HFF-Myc (cell line): ENCODE results near the gene KIF1C.

Source experiments
- DNase-seq: peaks from one replicate; pipeline ENCODE4 v3.0.0-alpha.2; 2011; ENCODE audit warnings: low read depth; ENCODE audit errors: extremely low read depth
- H3K4me3 ChIP-seq: replicated peaks from 2 replicates; pipeline ENCODE4 v1.5.1; 2011; ENCODE audit warnings: low read depth, mild to moderate bottlenecking, control low read depth, low read length
- TF ChIP-seq, protein P1 (sequence below): IDR thresholded peaks from 2 replicates; pipeline ENCODE4 v1.5.1; 2012; ENCODE audit warnings: mild to moderate bottlenecking, low read depth, low read length, control low read depth; ENCODE audit errors: missing control alignments

KIF1C gene

GRCh38 chr17:5032865-5033264 lies 35.1 kb downstream of the KIF1C start:
- no peak for DNase-seq
- TF ChIP-seq, protein P1, sequence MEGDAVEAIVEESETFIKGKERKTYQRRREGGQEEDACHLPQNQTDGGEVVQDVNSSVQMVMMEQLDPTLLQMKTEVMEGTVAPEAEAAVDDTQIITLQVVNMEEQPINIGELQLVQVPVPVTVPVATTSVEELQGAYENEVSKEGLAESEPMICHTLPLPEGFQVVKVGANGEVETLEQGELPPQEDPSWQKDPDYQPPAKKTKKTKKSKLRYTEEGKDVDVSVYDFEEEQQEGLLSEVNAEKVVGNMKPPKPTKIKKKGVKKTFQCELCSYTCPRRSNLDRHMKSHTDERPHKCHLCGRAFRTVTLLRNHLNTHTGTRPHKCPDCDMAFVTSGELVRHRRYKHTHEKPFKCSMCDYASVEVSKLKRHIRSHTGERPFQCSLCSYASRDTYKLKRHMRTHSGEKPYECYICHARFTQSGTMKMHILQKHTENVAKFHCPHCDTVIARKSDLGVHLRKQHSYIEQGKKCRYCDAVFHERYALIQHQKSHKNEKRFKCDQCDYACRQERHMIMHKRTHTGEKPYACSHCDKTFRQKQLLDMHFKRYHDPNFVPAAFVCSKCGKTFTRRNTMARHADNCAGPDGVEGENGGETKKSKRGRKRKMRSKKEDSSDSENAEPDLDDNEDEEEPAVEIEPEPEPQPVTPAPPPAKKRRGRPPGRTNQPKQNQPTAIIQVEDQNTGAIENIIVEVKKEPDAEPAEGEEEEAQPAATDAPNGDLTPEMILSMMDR = no peak
- H3K4me3 ChIP-seq = no peak overlapping the region

GRCh38 chr17:5033352-5034015 lies 35.7 kb downstream of the KIF1C start:
- TF ChIP-seq, protein P1 = no peak
- H3K4me3 ChIP-seq = no peak overlapping the region
- no peak for DNase-seq

GRCh38 chr17:5034063-5034462 lies 36.3 kb downstream of the KIF1C start:
- TF ChIP-seq, protein P1 = no peak
- DNase-seq = no peak
- H3K4me3 ChIP-seq = no peak overlapping the region

DNA sequence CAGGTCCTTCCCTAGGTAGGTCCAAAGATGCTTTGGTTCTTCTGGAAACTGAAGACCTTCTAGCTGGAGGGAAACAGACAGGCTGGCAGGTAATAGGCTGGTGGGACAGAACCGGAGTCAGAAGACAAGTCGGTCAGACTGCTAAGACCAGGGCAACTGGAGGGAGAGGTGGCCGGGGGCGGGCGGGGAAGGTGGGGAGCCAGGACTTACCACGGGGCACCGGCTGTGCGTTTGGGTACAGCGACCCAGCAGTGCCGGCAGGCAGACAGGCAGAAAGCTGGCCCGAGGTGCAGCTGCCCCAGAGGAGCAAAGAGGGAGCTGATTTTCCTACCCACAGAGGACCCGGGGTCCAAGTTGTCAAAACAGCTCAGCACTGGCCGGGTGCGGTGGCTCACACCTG lies 36.9 kb downstream of the KIF1C start:
- H3K4me3 ChIP-seq = no peak overlapping the region
- no peak for DNase-seq
- TF ChIP-seq, protein P1 = no peak

DNA sequence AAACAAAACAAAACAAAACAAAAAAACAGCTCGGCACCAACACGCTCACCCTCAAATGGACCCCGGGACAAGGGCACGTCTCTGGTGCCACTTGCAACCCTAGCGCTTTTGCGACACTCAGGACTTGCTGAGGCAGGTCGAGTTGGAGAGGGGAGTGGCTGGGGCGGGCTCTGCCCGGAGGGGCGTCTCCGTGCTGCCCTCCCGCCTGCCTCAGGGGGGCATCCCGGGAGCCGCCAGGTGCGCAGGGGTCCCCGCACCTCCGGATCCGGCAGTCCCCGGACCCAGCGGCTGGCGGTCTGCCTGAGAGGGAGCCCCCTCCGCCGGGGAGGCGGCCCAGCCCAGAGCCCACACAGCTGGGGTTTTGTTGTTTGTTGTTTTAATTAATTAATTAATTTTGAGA lies 37.6 kb downstream of the KIF1C start, which contains the start of gene SLC52A1:
Gene SLC52A1 (minus strand): TSS at position 112 of the 400 bp plus-strand sequence. CDS start 820 bp downstream, outside the sequence.
- H3K4me3 ChIP-seq = peak within 1 kb of the TSS; percentile 19; the same call in 1 of the 2 replicates
- DNase-seq = no peak
- TF ChIP-seq, protein P1 = no peak

- TF ChIP-seq, protein P1 = no peak
- no peak for DNase-seq
- no peak overlapping the region for H3K4me3 ChIP-seq
Measured at GRCh38 chr17:5042157-5043022, 44.6 kb downstream of the KIF1C start.
